ENCODE data around the gene CREG2. TPM values are rescaled to one million over a fixed set of nuclear protein-coding genes. Genes with fewer than 3 reads are reported as not detected.

The CREG2 gene
- total RNA-seq, 1 donor from 2014 or later, result not detected

- Mint-ChIP-seq H3K4me1 (peaks cover 29% of the 10 kb centered on the region), H3K27ac (peak overlapping the region; percentile 5), H3K27me3 (no peaks in the 10 kb centered on the region), H3K9me3 (no peaks in the 10 kb centered on the region), H3K36me3 (ENCODE audit: low read depth) (peaks cover 6% of the 10 kb centered on the region), H3K4me3 (no peak overlapping the region)
- POLR2A ChIA-PET, result no interaction called here
- CTCF ChIA-PET, result interaction anchor here (0.6 to 1.4 kb wide), 2 partner anchors 31 to 927 kb away, joined by 5 read pairs; no protein-coding TSS in a partner anchor
- DNase-seq (no peak), ATAC-seq (ENCODE audit: low read depth) (no peak)
- intact Hi-C loops (cut with micrococcal nuclease), result no loop called here
- TF ChIP-seq CTCF (IDR thresholded peaks at IDR 0.05), result no peak
These were observed 75.6 kb downstream of the CREG2 start for GRCh38 chr2:101311696-101312017.

GRCh38 chr2:101310834-101311695 is 76.2 kb downstream of the CREG2 start:
- no peak for ATAC-seq (ENCODE audit: low read depth)
- H3K4me1 Mint-ChIP-seq, result peaks cover 35% of the 10 kb centered on the region
- no peaks in the 10 kb centered on the region for H3K9me3 Mint-ChIP-seq

GRCh38 chr2:101310090-101310833 is 77.0 kb downstream of the CREG2 start:
- Mint-ChIP-seq H3K9me3 (no peaks in the 10 kb centered on the region), H3K4me3 (peak overlapping the region; percentile 38), H3K27ac (peak overlapping the region; percentile 18), H3K4me1 (peaks cover 43% of the 10 kb centered on the region), H3K36me3 (ENCODE audit: low read depth) (peaks cover 14% of the 10 kb centered on the region), H3K27me3 (no peaks in the 10 kb centered on the region)
- ATAC-seq (ENCODE audit: low read depth), result no peak
- intact Hi-C loops (cut with micrococcal nuclease), result no loop called here
- ChIA-PET CTCF (interaction anchor here (1.4 kb wide), 1 partner anchor 930 kb away, joined by 3 read pairs; no protein-coding TSS in a partner anchor), POLR2A (no interaction called here)
- no peak for DNase-seq
- TF ChIP-seq CTCF (IDR thresholded peaks at IDR 0.05), result no peak

More at GRCh38 chr2:101310834-101311695, 76.2 kb downstream of the CREG2 start:
- no peak for TF ChIP-seq CTCF (IDR thresholded peaks at IDR 0.05)
- H3K36me3 Mint-ChIP-seq (ENCODE audit: low read depth), result peaks cover 8% of the 10 kb centered on the region
- CTCF ChIA-PET, result interaction anchor here (1.4 kb wide), 2 partner anchors 31 to 929 kb away, joined by 3 to 5 read pairs; no protein-coding TSS in a partner anchor
- intact Hi-C loops (cut with micrococcal nuclease), result no loop called here
- H3K4me3 Mint-ChIP-seq, result no peak overlapping the region
- H3K27me3 Mint-ChIP-seq, result no peaks in the 10 kb centered on the region
- POLR2A ChIA-PET, result no interaction called here
- peak overlapping the region; percentile 52 for H3K27ac Mint-ChIP-seq
- no peak for DNase-seq

- Mint-ChIP-seq H3K36me3 (ENCODE audit: low read depth) (peaks cover 15% of the 10 kb centered on the region), H3K4me1 (peaks cover 54% of the 10 kb centered on the region), H3K27me3 (no peaks in the 10 kb centered on the region), H3K9me3 (no peaks in the 10 kb centered on the region), H3K27ac (peak within 1 kb of the TSS; percentile 90), H3K4me3 (peak within 1 kb of the TSS; percentile 85)
- POLR2A ChIA-PET, result interaction anchor here (0.5 to 1.9 kb wide), 19 partner anchors 10 to 1752 kb away, joined by 3 to 16 read pairs (median 5); partner anchors contain the start of genes CNOT11, PDCL3 and RPL31
- intact Hi-C loops (cut with micrococcal nuclease), result loop anchor here (1.0 to 10.0 kb wide), 7 partner anchors 134 to 1061 kb away; partner anchors contain the start of genes MAP4K4 and PDCL3
- CTCF ChIA-PET, result interaction anchor here (1.4 kb wide), 1 partner anchor 33 kb away, joined by 6 read pairs; no protein-coding TSS in a partner anchor
- ATAC-seq (ENCODE audit: low read depth) (peak; percentile 79), DNase-seq (peak; percentile 97)
- TF ChIP-seq CTCF (IDR thresholded peaks at IDR 0.05), result no peak
These were observed 78.7 kb downstream of the CREG2 start, which contains the start of gene RNF149 for GRCh38 chr2:101308432-101309210. Gene RNF149 (minus strand): TSS chr2:101308701. CDS start chr2:101308588, 113 bp downstream.
